Jurkat, Clone E6-1 (cell line): Measurements from ENCODE around the gene SMIM8. TPM values are rescaled to one million over a fixed set of nuclear protein-coding genes. Genes with fewer than 3 reads are reported as not detected.
"Not testable (repeated sequence)": the region's sequence is repeated elsewhere in the genome, so short reads cannot be mapped to it uniquely, and the experiment has no call there.

ENCODE experiments used
- DNase-seq: peaks from one replicate; pipeline ENCODE4 v3.0.0-alpha.2; 2011; ENCODE audit warnings: low read depth, low spot score
- H3K4me3 ChIP-seq: 2 replicates; pipeline ENCODE4 v1.5.1; 2011; ENCODE audit warnings: mild to moderate bottlenecking, low read length, control low read depth, moderate library complexity
- polyA plus RNA-seq: library from polyadenylated mRNA; unstranded; fragments of >200 nt; gene quantifications from one replicate; pipeline ENCODE4 v1.2.1, GENCODE V29; 2012; ENCODE audit warnings: missing spikeins; ENCODE audit not compliant: insufficient read length, insufficient read depth

The SMIM8 gene, protein sequence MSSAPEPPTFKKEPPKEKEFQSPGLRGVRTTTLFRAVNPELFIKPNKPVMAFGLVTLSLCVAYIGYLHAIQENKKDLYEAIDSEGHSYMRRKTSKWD
- 17.2 TPM for polyA plus RNA-seq

DNA sequence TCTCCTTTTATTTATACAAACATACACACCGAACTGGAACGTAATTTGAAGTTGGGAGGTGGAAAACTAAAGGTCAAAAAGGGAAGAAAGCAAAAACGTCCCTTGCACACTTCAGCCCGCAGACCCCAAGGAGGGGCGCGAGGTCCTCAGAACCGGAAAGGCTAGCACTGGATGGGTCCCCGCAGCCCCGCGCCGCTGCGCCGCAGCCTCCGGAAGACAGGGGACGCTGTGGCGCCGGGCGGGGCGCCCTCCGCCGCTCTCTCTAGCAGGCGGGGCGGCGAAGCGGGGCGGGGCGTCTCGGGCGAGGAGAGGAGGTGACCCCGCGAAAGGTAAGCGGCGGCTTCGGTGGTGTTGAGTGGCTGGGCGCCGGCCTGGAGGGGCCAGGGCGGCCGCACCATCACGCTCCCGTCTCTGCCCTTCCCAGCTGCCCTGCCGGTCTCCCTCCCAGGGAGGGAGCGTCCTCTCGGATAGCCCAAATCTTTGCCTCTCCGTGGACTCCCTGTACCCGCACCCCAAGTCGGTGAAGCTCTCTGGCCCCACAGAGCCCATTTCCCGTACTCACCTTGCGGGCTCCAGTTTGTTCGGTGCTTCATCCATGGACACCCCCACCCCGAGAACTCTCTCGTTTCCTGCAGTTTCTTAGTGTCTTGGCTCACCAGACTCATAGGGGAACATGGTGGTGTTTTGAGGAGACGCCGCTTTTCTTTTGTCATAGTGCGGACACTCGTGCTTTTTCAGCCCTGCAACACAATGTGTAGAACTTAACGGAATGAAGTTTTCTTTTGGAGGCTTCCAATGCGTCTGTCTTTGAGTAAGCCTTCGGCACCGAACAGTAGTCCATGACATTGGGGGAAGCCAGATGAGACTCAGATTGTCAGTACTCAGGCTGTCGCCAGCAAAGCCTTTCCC lies at the start of gene SMIM8:
Gene SMIM8 (plus strand): TSS at position 285 of the 909 bp plus-strand sequence. CDS start 14,444 bp downstream, outside the sequence.
- peak within 1 kb of the TSS; percentile 98 for H3K4me3 ChIP-seq
- DNase-seq: peak; percentile 45

DNA sequence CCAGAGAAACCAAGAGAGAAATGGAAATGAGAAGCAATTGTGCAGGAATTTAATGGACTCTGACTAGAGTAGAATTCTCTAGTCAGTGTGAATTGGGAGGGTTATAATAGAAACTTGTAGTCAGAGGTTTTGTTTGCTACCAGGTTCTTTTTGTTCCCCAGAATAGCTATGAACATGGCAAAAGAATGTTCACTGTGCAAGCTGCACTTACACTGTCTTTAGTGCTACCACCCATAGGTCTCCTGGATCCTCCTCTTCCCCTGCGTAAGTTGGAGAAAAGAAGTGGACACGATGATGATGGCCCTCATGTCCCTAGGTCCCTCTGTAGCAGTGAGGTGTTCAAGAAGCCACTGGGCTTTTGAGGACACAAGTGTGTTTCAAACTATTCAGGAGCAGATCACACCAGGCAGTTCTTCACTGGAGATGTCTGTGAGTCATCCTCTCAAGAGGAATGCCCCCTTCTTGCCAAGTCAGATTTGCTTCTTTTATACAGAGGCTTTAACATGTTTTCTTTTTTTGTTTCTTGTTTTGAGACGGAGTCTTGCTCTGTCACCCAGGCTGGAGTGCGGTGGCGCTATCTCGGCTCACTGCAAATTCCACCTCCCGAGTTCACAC lies 47.6 kb upstream of the SMIM8 start:
- no peak for DNase-seq
- no peak overlapping the region for H3K4me3 ChIP-seq

DNA sequence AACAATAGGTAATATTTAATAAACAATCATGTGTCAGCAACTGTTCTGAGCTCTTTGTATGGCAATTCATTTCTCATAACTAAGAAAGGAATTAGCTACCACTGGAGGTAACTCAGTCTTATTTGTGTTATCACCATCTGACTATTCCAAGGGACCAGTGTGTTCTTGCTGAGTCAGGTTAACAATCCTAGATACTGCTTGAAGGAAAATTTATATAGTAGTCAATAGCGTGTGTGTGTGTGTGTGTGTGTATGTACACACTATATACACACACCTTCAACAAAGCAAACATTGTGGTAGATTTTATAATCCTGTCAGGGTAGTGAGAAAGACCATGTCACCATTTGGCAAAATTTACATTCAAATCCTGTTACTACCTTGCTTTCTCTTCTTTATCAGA lies 45.8 kb upstream of the SMIM8 start:
- no peak overlapping the region for H3K4me3 ChIP-seq
- no peak for DNase-seq

GRCh38 chr6:87277123-87277522 lies 45.3 kb upstream of the SMIM8 start:
- DNase-seq: peak; percentile 22
- H3K4me3 ChIP-seq: no peak overlapping the region

- H3K4me3 ChIP-seq: no peak overlapping the region
- DNase-seq: no peak
Observed at GRCh38 chr6:87279196-87279595, 43.2 kb upstream of the SMIM8 start.

GRCh38 chr6:87281426-87281825 lies 41.0 kb upstream of the SMIM8 start:
- DNase-seq: no peak
- no peak overlapping the region for H3K4me3 ChIP-seq

DNA sequence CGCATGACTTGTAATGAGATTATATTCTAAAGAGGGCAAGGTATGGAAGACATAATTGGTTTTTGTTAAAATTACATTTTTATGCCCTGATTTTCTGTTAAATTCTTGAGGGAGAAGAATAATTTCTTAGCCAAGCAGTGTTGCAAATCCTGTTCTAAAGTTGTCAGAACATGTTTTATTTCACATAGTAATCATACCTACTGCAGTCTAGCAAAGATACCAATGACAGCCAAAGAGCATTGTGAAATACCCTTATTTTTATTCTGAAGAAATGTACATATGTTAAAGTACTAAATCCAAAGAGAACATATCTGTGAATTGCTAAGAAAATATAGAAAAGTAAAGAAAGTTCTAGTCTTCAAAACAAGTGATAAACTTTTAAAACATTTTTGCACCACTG lies 39.6 kb upstream of the SMIM8 start:
- H3K4me3 ChIP-seq: no peak overlapping the region
- DNase-seq: no peak

- no peak overlapping the region for H3K4me3 ChIP-seq
- no peak for DNase-seq
Observed at GRCh38 chr6:87283461-87283860, 38.9 kb upstream of the SMIM8 start.

GRCh38 chr6:87287251-87287650 lies 35.1 kb upstream of the SMIM8 start:
- H3K4me3 ChIP-seq: no peak overlapping the region
- no peak for DNase-seq

- H3K4me3 ChIP-seq: no peak overlapping the region
- DNase-seq: no peak
Observed at GRCh38 chr6:87289571-87289970, 32.8 kb upstream of the SMIM8 start.

- no peak overlapping the region for H3K4me3 ChIP-seq
- DNase-seq: no peak
Observed at GRCh38 chr6:87291883-87292282, 30.5 kb upstream of the SMIM8 start.

DNA sequence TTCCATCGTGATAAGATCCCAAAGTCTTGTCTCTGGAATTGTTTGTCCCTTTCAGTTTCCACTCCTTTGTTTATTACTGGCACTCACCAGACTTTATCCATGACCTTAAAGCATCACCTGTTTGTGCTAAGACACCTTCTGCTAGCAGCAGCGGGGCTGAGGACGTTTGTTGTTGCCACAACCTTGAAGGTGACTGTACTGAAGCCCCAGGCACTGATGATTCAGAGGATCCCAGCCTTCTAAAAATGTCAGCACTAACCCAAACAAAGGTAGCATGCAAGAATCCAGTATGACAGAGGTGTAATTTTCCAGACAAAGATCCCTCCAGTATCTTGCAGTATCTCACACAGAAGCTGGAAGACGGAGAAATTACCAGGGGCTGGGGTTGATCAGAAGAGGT lies 28.9 kb upstream of the SMIM8 start:
- no peak for DNase-seq
- H3K4me3 ChIP-seq: no peak overlapping the region

GRCh38 chr6:87297119-87297518 lies 25.3 kb upstream of the SMIM8 start:
- H3K4me3 ChIP-seq: no peak overlapping the region
- no peak for DNase-seq

DNA sequence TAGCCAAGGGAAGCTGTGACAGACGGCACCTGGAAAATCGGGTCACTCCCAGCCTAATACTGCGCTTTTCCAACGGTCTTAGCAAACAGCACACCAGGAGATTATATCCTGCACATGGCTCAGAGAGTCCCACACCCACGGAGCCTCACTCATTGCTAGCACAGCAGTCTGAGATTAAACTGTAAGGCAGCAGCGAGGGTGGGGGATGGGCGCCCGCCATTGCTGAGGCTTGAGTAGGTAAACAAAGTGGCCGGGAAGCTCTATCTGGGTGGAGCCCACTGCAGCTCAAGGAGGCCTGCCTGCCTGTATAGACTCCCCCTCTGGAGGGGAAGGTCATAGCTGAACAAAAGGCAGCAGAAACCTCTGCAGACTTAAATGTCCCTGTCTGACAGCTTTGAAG lies 21.1 kb upstream of the SMIM8 start:
- not testable (repeated sequence) for DNase-seq, H3K4me3 ChIP-seq

GRCh38 chr6:87308970-87309369 lies 13.4 kb upstream of the SMIM8 start:
- no peak overlapping the region for H3K4me3 ChIP-seq
- no peak for DNase-seq

GRCh38 chr6:87312860-87313259 lies 9.5 kb upstream of the SMIM8 start:
- H3K4me3 ChIP-seq: no peak overlapping the region
- no peak for DNase-seq

DNA sequence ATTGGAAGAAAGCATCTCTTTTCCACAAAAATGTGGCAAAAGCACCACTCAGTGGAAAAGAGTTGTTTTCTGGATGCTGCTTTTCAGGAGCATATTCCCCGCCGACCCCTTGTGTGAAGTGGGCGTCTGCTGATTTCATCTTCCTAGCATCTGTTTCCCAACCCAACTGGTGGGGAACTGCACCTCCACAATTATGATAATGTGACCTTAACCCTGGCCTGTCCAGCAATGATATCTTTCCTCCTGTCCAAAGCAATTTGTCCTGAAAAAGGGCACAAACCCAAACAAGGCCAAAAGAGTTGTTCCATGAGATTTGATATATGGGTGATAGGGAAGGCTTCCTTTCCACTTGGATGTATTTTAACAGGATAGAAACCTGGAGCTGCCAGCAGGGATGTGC lies 7.3 kb upstream of the SMIM8 start:
- DNase-seq: no peak

GRCh38 chr6:87319271-87319987 lies 3.0 kb upstream of the SMIM8 start:
- no peak for DNase-seq
- H3K4me3 ChIP-seq: no peak overlapping the region

More for the DNA sequence above, 7.3 kb upstream of the SMIM8 start:
- H3K4me3 ChIP-seq: no peak overlapping the region

- H3K4me3 ChIP-seq: not testable (repeated sequence)
Observed at GRCh38 chr6:87323880-87324279, 1.5 kb downstream of the SMIM8 start.

GRCh38 chr6:87330961-87331360 lies 8.6 kb downstream of the SMIM8 start:
- no peak overlapping the region for H3K4me3 ChIP-seq
- no peak for DNase-seq

More at GRCh38 chr6:87323880-87324279, 1.5 kb downstream of the SMIM8 start:
- DNase-seq: not testable (repeated sequence)
